Activated naive CD8-positive, alpha-beta T cell treated with anti-CD3 and anti-CD28 coated beads, Interleukin-2, amount 50 U/mL, for 24 hours (primary cell): ENCODE data around the gene ZNF91.
"Not testable (repeated sequence)": the region's sequence is repeated elsewhere in the genome, so short reads cannot be mapped to it uniquely, and the experiment has no call there.

Experiments
- ATAC-seq: fragments of 150-1000 bp; cut with Tn5 transposase; one replicate; pipeline ENCODE4 v1.10.0; 2021
- DNase-seq: peaks from one replicate; pipeline ENCODE4 v3.0.0; 2021
- H3K27ac Mint-ChIP-seq: one replicate; pipeline ENCODE4 v1.8.0; 2021; ENCODE audit warnings: mild to moderate bottlenecking, mixed read lengths
- H3K27me3 Mint-ChIP-seq: one replicate; pipeline ENCODE4 v1.8.0; 2021; ENCODE audit warnings: mixed read lengths
- H3K36me3 Mint-ChIP-seq: one replicate; pipeline ENCODE4 v1.8.0; 2021; ENCODE audit warnings: low read depth, mixed read lengths
- H3K4me1 Mint-ChIP-seq: one replicate; pipeline ENCODE4 v1.8.0; 2021; ENCODE audit warnings: mixed read lengths
- H3K4me3 Mint-ChIP-seq: one replicate; pipeline ENCODE4 v1.8.0; 2021; ENCODE audit warnings: mild to moderate bottlenecking, moderate library complexity, mixed read lengths
- H3K9me3 Mint-ChIP-seq: one replicate; pipeline ENCODE4 v1.8.0; 2021; ENCODE audit warnings: mixed read lengths

ZNF91 gene

DNA sequence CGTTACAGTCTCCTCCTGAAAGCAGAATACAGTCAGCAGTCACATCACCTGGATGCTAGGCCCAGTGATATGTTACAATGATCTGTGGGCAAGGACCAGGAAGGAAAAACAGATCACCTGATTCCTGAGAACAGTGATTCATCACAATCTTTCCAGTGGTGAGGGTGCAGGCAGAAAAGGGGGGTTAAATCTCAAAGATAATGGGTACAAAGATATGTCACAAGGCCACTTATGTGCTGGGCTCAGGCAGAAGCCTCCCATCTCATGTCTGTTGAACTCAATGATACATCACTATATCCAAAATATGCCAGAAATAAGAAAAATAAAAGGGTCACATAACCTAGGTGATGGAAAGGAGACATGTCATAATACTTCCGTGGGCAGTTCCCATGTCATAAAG lies 10.8 kb upstream of the ZNF91 start:
- H3K4me1 Mint-ChIP-seq, result peaks cover 9% of the 10 kb centered on the region
- H3K27ac Mint-ChIP-seq, result no peak overlapping the region
- H3K4me3 Mint-ChIP-seq, result no peak overlapping the region
- no peaks in the 10 kb centered on the region for H3K27me3 Mint-ChIP-seq
- DNase-seq (no peak), ATAC-seq (no peak)
- H3K9me3 Mint-ChIP-seq, result peaks cover 7% of the 10 kb centered on the region
- no peaks in the 10 kb centered on the region for H3K36me3 Mint-ChIP-seq

DNA sequence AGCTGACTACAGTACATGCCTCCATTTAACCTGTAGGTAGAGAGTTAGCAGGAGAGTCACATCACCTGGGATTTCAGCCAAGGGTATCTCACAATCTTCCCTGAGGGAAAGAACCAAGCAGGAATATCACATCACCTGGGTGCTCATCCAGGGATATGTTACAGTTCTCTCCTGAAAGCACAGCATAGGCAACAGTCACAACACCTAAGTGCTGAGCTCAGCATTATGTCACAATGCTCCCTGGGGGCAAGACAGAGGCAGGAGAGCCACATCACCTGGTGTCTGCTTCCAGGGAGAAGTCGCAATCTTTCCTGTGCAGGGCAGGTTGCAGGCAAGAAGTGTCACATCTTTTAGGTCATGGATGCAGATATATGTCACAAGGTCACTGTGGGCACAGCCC lies 9.4 kb upstream of the ZNF91 start:
- H3K4me1 Mint-ChIP-seq, result peaks cover 9% of the 10 kb centered on the region
- H3K4me3 Mint-ChIP-seq, result no peak overlapping the region
- no peaks in the 10 kb centered on the region for H3K36me3 Mint-ChIP-seq
- no peaks in the 10 kb centered on the region for H3K27me3 Mint-ChIP-seq
- no peak for ATAC-seq
- H3K9me3 Mint-ChIP-seq, result peaks cover 14% of the 10 kb centered on the region
- DNase-seq, result no peak
- no peak overlapping the region for H3K27ac Mint-ChIP-seq

DNA sequence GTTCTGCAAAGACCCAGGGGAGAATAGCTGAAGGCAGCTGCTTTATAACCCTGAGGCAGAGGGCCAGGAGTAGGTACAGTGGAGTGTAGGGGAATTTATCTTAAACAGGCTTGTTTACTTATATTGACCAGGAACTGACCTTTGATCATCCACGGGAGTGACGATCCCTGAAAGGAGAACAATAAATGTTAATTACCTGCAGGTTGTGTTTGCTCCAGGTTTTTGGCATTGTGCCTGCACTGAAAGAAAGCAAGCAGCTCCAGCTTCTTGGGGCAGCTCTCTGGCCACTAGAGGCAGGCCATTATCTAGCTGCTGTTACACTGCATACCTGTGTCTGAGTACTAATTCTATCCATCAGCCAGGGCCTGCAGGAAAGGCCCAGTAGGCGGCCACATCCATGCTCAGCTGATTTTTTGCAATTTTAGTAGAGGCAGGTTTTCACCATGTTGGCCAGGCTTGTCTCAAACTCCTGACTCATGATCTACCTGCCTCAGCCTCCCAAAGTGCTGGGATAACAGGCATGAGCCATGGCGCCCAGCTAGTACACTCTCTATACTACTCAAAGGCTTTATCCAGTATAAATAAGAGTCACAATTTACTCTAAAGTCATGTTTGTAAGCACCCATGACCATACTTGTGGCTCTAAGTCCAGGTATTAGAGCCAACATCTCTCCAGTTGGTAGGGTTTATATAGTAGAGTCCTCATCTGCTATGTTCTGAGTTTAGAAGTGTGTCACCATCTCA lies 8.5 kb upstream of the ZNF91 start:
- Mint-ChIP-seq H3K9me3 (peaks cover 14% of the 10 kb centered on the region), H3K27me3 (no peaks in the 10 kb centered on the region), H3K4me3 (no peak overlapping the region), H3K36me3 (no peaks in the 10 kb centered on the region), H3K4me1 (peaks cover 9% of the 10 kb centered on the region), H3K27ac (no peak overlapping the region)
- DNase-seq (no peak), ATAC-seq (no peak)

DNA sequence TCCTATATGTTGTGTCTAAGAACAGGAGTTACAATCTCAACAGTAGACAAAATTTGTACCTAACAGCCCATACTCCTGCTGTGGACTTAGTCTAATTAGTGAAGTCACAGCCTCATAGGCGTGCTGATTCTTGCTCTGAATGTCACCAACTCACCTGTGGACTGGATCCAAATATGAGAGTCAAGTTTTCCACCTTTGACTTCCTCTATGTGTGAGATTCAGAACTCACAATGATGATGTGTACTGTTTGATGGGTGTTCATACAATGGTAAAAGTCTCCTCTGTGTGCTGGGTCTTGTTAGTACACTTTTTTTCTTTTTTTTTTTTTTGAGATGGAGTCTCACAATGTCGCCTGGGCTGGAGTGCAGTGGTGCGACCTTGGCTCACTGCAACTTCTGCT lies 7.8 kb upstream of the ZNF91 start:
- ATAC-seq (no peak), DNase-seq (no peak)
- Mint-ChIP-seq H3K4me3 (no peak overlapping the region), H3K9me3 (peaks cover 14% of the 10 kb centered on the region), H3K27me3 (no peaks in the 10 kb centered on the region), H3K4me1 (peaks cover 9% of the 10 kb centered on the region), H3K27ac (no peak overlapping the region), H3K36me3 (no peaks in the 10 kb centered on the region)

DNA sequence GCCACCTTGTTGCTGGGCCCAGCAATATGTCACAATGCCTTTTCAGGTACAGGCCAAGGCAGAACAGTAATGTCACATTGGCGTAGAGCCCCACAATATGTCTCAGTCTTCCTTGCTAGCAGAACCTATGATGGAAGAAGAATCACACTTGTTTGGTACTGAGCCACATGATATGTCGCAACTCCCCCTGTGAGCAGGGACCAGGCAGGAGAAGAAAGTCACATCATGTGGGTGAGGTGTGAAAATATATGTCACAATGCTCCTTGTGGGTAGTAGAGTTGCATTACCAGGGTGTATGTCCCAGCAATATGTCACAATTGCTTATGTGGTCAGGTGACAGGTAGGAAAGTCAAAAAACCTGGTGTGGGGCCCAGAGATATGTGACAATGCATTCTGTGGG lies 7.1 kb upstream of the ZNF91 start:
- ATAC-seq (no peak), DNase-seq (no peak)
- no peak overlapping the region for H3K4me3 Mint-ChIP-seq
- H3K27ac Mint-ChIP-seq, result no peak overlapping the region
- no peaks in the 10 kb centered on the region for H3K27me3 Mint-ChIP-seq
- peaks cover 14% of the 10 kb centered on the region for H3K9me3 Mint-ChIP-seq
- H3K36me3 Mint-ChIP-seq, result no peaks in the 10 kb centered on the region
- peaks cover 9% of the 10 kb centered on the region for H3K4me1 Mint-ChIP-seq

DNA sequence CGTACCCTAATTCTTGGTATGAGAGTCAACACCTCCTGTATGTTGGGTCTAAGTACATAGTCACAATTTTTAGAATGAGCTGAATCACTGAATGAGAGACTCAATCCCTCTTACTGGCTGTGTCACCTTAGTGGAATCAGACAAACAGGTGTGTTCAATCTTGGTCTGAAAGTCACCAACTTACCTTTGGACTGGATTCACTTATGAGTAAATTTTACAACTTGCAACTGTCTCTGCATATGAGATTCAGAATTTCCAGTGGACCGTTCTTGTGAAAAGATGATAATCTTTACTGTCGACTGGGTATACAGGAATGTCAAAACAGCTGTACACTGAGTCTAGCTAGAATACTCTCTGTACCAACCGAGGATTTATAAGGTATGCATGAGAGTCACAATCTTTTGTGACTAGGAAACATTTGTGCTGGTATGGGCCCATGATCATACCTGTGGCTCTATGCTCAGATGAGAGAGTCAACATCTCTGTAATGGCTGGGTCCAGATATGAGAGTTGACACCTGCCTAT lies 5.9 kb upstream of the ZNF91 start:
- H3K36me3 Mint-ChIP-seq, result no peaks in the 10 kb centered on the region
- H3K4me1 Mint-ChIP-seq, result peaks cover 7% of the 10 kb centered on the region
- DNase-seq (no peak), ATAC-seq (no peak)
- H3K9me3 Mint-ChIP-seq, result peaks cover 12% of the 10 kb centered on the region
- no peak overlapping the region for H3K27ac Mint-ChIP-seq
- no peak overlapping the region for H3K4me3 Mint-ChIP-seq
- H3K27me3 Mint-ChIP-seq, result no peaks in the 10 kb centered on the region

DNA sequence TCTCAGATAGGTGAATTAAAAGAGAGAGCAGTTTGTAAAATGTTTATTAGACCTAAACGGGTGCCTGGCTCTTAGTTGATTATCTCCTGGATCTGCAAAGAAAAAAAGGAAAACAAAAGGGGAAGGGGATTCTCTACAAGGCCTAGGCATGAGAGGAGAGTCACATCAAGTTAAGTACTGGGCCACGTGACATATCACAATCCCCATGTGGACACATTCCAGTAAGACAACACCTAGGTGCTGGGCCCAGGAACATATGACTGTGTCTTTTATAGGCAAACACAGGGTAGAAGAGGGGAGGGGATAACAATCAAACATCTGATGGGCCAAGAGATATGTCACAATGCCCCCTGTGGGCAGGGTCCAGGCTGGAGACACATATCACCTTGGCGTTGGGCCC lies 4.2 kb upstream of the ZNF91 start:
- H3K4me1 Mint-ChIP-seq, result peaks cover 7% of the 10 kb centered on the region
- H3K36me3 Mint-ChIP-seq, result no peaks in the 10 kb centered on the region
- DNase-seq (no peak), ATAC-seq (no peak)
- H3K27ac Mint-ChIP-seq, result no peak overlapping the region
- H3K4me3 Mint-ChIP-seq, result no peak overlapping the region
- H3K9me3 Mint-ChIP-seq, result peaks cover 11% of the 10 kb centered on the region
- no peaks in the 10 kb centered on the region for H3K27me3 Mint-ChIP-seq

DNA sequence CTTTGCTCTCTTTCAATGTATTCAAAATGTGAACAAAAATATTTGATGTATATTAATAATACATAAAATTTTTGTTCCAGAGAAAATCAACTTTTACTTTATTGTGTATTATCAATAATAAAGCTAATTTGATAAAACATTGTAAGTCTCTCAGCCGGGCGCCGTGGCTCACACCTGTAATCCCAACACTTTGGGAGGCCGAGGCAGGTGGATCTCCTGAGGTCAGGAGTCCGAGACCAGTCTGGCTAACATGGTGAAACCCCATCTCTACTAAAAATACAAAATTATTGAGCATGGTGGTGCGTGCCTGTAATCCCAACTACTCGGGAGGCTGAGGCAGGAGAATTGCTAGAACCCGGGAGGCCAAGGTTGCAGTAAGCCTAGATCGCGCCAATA lies 449 bp upstream of the ZNF91 start:
- H3K36me3 Mint-ChIP-seq, result peaks cover 28% of the 10 kb centered on the region
- H3K27ac Mint-ChIP-seq, result peak overlapping the region; percentile 95
- not testable (repeated sequence) for H3K4me3 Mint-ChIP-seq, H3K27me3 Mint-ChIP-seq, ATAC-seq, DNase-seq
- peaks cover 32% of the 10 kb centered on the region for H3K4me1 Mint-ChIP-seq
- peaks cover 16% of the 10 kb centered on the region for H3K9me3 Mint-ChIP-seq

DNA sequence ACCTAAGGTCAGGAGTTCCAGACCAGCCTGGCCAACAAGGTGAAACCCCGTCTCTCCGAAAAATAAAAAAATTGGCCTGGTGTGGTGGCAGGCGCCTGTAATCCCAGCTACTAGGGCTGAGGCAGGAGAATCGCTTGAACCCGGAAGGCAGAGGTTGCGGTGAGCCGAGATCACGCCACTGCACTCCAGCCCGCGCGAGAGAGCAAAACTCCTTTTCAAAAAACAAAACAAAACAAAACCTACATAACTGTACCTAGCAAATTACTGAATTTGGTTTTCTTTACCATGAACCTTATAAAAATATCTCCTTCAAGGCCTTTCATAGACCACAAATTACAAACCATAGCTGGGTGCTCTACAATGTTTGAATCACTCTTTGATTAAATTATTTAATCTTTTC lies 760 bp downstream of the ZNF91 start:
- Mint-ChIP-seq H3K36me3 (peaks cover 38% of the 10 kb centered on the region), H3K27ac (peak overlapping the region; percentile 95), H3K4me3 (peak overlapping the region; percentile 95), H3K27me3 (no peaks in the 10 kb centered on the region), H3K9me3 (peaks cover 16% of the 10 kb centered on the region), H3K4me1 (peaks cover 41% of the 10 kb centered on the region)
- peak; percentile 39 for DNase-seq
- no peak for ATAC-seq

DNA sequence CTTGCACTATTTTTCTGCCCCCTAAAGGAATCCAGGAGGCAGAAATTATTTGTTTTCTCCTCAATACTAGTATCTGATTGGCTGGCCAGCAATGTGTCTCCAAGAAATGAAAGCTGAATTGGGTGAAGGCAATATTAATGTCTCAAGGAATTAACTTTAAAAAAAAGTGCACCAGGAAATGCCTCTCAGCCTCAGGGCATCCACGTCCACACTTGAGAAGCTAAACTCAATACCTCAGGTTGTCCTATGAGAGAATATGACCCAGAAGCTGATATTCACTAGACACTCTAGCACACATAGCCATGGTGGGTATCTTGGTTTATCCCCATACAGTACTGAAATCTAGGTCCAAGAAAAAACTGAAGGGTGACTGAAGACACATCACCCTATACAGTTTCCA lies 2.1 kb downstream of the ZNF91 start:
- H3K4me1 Mint-ChIP-seq, result peaks cover 50% of the 10 kb centered on the region
- peaks cover 17% of the 10 kb centered on the region for H3K9me3 Mint-ChIP-seq
- ATAC-seq (no peak), DNase-seq (no peak)
- H3K36me3 Mint-ChIP-seq, result peaks cover 52% of the 10 kb centered on the region
- no peak overlapping the region for H3K27ac Mint-ChIP-seq
- no peaks in the 10 kb centered on the region for H3K27me3 Mint-ChIP-seq
- H3K4me3 Mint-ChIP-seq, result peak overlapping the region; percentile 95

DNA sequence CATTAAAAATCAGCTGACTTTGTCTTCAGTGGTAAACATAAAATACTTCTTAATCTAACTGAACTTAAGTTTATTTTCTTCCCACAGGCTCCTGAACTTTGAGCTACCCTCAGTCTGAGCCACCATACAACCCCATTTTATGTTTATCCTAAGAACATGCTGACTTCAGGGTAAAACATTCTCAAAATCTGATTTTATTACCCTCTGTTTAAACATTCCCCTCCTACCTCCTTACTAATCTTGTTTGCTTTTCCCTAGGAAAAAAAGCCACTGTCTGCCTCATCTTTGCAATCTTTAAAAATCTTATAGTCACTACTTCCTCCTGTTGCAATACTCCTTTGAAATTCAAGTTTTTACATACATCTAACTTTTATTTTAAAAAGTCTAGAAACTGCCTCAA lies 4.0 kb downstream of the ZNF91 start:
- Mint-ChIP-seq H3K9me3 (peaks cover 26% of the 10 kb centered on the region), H3K27me3 (no peaks in the 10 kb centered on the region), H3K4me3 (no peak overlapping the region), H3K36me3 (peaks cover 70% of the 10 kb centered on the region), H3K27ac (no peak overlapping the region), H3K4me1 (peaks cover 63% of the 10 kb centered on the region)
- ATAC-seq (no peak), DNase-seq (no peak)

DNA sequence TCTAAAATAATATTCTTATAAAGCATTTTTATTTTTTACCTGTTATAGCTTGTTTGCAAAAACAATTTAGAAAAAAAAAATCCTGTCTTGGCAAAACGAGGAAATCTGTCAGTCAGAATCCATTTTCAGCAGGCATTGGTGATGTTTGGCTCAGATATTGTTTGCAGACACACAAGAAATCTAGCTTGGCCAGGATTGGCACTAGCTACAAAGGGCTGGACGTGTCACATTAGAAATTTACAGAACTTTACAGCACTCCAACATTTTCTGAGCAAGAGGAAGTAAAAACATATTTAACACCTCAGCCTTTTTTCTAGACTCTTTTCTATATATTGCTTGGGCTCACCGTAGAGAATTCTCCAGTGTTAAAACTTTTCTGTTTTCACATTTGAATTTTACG lies 9.9 kb downstream of the ZNF91 start:
- H3K9me3 Mint-ChIP-seq, result peaks cover 43% of the 10 kb centered on the region
- DNase-seq (no peak), ATAC-seq (no peak)
- no peaks in the 10 kb centered on the region for H3K27me3 Mint-ChIP-seq
- no peak overlapping the region for H3K4me3 Mint-ChIP-seq
- H3K4me1 Mint-ChIP-seq, result peaks cover 31% of the 10 kb centered on the region
- peaks cover 94% of the 10 kb centered on the region for H3K36me3 Mint-ChIP-seq
- H3K27ac Mint-ChIP-seq, result no peak overlapping the region

DNA sequence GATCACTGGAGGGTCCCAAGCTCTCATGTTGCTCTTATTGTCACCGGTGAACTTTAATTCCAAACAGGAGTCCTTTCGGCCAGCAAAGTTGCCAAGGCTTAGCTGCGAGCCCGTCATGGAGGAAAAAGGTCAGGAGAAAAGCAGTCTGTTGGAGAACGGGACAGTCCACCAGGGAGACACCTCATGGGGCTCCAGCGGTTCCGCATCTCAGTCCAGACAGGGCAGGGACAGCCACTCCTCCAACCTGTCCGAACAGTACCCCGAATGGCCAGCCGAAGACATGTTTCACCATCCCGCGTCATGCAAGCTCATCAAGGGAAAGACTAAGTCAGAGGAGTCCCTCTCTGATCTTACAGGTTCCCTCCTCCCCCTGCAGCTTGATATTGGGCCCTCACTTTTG lies 10.4 kb downstream of the ZNF91 start:
- ATAC-seq (no peak), DNase-seq (no peak)
- peaks cover 94% of the 10 kb centered on the region for H3K36me3 Mint-ChIP-seq
- no peak overlapping the region for H3K4me3 Mint-ChIP-seq
- no peak overlapping the region for H3K27ac Mint-ChIP-seq
- H3K4me1 Mint-ChIP-seq, result peaks cover 28% of the 10 kb centered on the region
- peaks cover 39% of the 10 kb centered on the region for H3K9me3 Mint-ChIP-seq
- no peaks in the 10 kb centered on the region for H3K27me3 Mint-ChIP-seq

DNA sequence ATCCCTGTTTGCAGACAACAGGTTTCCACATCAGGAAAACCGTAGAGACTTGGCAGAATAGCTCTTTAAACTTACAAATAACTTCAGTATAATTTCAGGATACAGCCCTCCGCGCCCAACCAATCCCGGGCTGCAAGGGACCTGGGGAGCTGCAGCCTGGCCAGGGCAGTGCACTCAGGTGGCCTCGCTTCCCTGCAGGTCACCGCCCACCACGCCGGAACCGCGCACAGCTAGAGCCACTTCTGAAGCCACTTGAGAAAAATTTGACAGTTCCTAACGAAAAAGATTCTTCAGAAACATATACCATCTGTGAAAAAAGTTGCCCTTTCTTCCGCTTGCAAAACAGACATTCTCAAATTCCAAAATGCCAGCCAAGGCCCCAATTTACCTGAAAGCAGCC lies 11.1 kb downstream of the ZNF91 start:
- Mint-ChIP-seq H3K9me3 (peaks cover 42% of the 10 kb centered on the region), H3K4me1 (peaks cover 26% of the 10 kb centered on the region), H3K27me3 (no peaks in the 10 kb centered on the region), H3K36me3 (peaks cover 94% of the 10 kb centered on the region), H3K4me3 (no peak overlapping the region), H3K27ac (no peak overlapping the region)
- no peak for ATAC-seq
- no peak for DNase-seq

DNA sequence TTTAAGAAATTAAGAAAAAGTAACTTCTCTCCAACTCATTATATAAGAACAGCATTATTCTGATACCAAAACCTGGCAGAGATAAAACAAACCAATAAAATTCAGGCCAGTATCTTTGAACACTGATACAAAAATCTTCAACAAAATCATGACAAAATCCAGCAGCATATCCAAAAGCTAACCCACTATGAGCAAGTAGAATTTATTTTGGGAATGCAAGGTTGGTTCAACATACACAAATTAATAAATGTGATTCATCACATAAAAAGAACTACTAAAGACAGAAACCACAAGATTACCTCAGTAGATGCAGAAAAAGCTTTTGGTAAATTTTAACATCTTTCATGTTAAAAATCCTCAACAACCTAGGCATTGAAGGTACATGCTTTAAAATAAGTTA lies 12.3 kb downstream of the ZNF91 start:
- Mint-ChIP-seq H3K27ac (no peak overlapping the region), H3K4me1 (peaks cover 24% of the 10 kb centered on the region), H3K27me3 (no peaks in the 10 kb centered on the region), H3K36me3 (peaks cover 92% of the 10 kb centered on the region), H3K4me3 (no peak overlapping the region), H3K9me3 (peaks cover 45% of the 10 kb centered on the region)
- no peak for ATAC-seq
- no peak for DNase-seq

DNA sequence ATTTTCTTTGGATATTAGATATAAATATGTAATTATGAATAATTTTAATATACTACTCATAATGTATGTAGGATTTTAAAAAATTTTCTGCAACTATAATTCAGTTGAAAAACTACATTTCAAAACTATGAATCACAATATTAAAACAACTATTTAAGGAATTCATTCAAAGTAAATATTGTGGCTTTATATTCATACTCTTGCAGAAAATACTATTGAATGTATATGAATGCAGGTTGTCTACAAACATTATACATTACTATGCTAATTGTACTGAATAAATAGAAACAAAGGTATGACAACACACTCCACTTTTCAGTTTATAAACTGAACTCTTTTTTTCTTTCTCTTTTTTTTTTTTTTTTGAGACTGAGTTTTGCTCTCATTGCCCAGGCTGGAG lies 14.2 kb downstream of the ZNF91 start:
- peaks cover 40% of the 10 kb centered on the region for H3K9me3 Mint-ChIP-seq
- no peak for ATAC-seq
- peaks cover 91% of the 10 kb centered on the region for H3K36me3 Mint-ChIP-seq
- no peak for DNase-seq
- no peak overlapping the region for H3K27ac Mint-ChIP-seq
- H3K4me3 Mint-ChIP-seq, result no peak overlapping the region
- no peaks in the 10 kb centered on the region for H3K27me3 Mint-ChIP-seq
- H3K4me1 Mint-ChIP-seq, result peaks cover 11% of the 10 kb centered on the region
